AML-193 (cell line): ENCODE results near the gene THRB.
"Not testable (repeated sequence)": the region's sequence is repeated elsewhere in the genome, so short reads cannot be mapped to it uniquely, and the experiment has no call there.

ENCODE experiments used
- DNase-seq, 2 experiments: peaks; one replicate each; lab custom pipeline; 2025; lab: John Stamatoyannopoulos, UW

The THRB gene

GRCh38 chr3:24405057-24405456 lies 89.6 kb downstream of the THRB start:
- DNase-seq = no peak

GRCh38 chr3:24401811-24402185 lies 92.9 kb downstream of the THRB start:
- DNase-seq = no peak

- DNase-seq = no peak
Observed at GRCh38 chr3:24401090-24401810, 93.4 kb downstream of the THRB start.

GRCh38 chr3:24400450-24400849 lies 94.2 kb downstream of the THRB start:
- no peak for DNase-seq

- no peak for DNase-seq
Observed at GRCh38 chr3:24400015-24400414, 94.6 kb downstream of the THRB start.

- DNase-seq = no peak
Observed at GRCh38 chr3:24399614-24400013, 95.0 kb downstream of the THRB start.

- DNase-seq = not testable (repeated sequence)
Observed at GRCh38 chr3:24398712-24399111, 95.9 kb downstream of the THRB start.

- DNase-seq = no peak
Observed at GRCh38 chr3:24396338-24396737, 98.3 kb downstream of the THRB start.

- no peak for DNase-seq
Observed at GRCh38 chr3:24394754-24395153, 99.9 kb downstream of the THRB start.

- no peak for DNase-seq
Observed at GRCh38 chr3:24393316-24393715, 101.3 kb downstream of the THRB start.

- DNase-seq = no peak
Observed at GRCh38 chr3:24390169-24391130, 104.2 kb downstream of the THRB start.

GRCh38 chr3:24389108-24390090 lies 105.3 kb downstream of the THRB start:
- DNase-seq = no peak

GRCh38 chr3:24388611-24389010 lies 106.0 kb downstream of the THRB start:
- DNase-seq = no peak

- no peak for DNase-seq
Observed at GRCh38 chr3:24388159-24388558, 106.5 kb downstream of the THRB start.

GRCh38 chr3:24387493-24387892 lies 107.2 kb downstream of the THRB start:
- no peak for DNase-seq

GRCh38 chr3:24387000-24387399 lies 107.7 kb downstream of the THRB start:
- no peak for DNase-seq

- DNase-seq = no peak
Observed at GRCh38 chr3:24386458-24386857, 108.2 kb downstream of the THRB start.

- no peak for DNase-seq
Observed at GRCh38 chr3:24385012-24385615, 109.5 kb downstream of the THRB start.

GRCh38 chr3:24382647-24383046 lies 112.0 kb downstream of the THRB start:
- DNase-seq = no peak

- no peak for DNase-seq
Observed at GRCh38 chr3:24379936-24380335, 114.7 kb downstream of the THRB start.

- DNase-seq = no peak
Observed at GRCh38 chr3:24378313-24378712, 116.3 kb downstream of the THRB start.
